ENCODE measurements around the gene TTLL9. TPM values are rescaled to one million over a fixed set of nuclear protein-coding genes. Genes with fewer than 3 reads are reported as not detected.

Gene TTLL9
- total and polyA plus RNA-seq, 10 of the 15 experiments (the other 5 are each of a cell fraction or from before 2014, with no cell fraction given): 0.03 to 0.77 (median 0.11) TPM; not detected in 2

GRCh38 chr20:31864521-31865400, 5.7 kb upstream of the TTLL9 start:
- ChIA-PET SMC1A (ENCODE audit: uncharacterized antibody, unreplicated experiment) (interaction anchor here (0.7 to 1.7 kb wide), 2 partner anchors 10 to 87 kb away, joined by 4 to 7 read pairs; partner anchors contain the start of gene PDRG1), CTCF (interaction anchor here (0.6 to 2.4 kb wide), 3 partner anchors 10 to 227 kb away, joined by 3 to 13 read pairs (median 4); partner anchors contain the start of gene PDRG1), POLR2A (interaction anchor here (0.6 kb wide), 2 partner anchors 59 to 76 kb away, joined by 5 to 7 read pairs; no protein-coding TSS in a partner anchor), RAD21 (ENCODE audit: unreplicated experiment) (no interaction called here)
- intact Hi-C loops (cut with micrococcal nuclease; ENCODE audit: unreplicated experiment): no loop called here
- Histone ChIP-seq H3K4me1 (ENCODE audit: control insufficient read depth, insufficient read depth, low read length) (peaks cover 10% of the 10 kb centered on the region), H3K79me2 (ENCODE audit: control insufficient read depth, insufficient read depth, low read length) (no peaks in the 10 kb centered on the region), H3K27me3 (replicated peaks in 1 of 2; ENCODE audit: control insufficient read depth in 2 of 2, insufficient read depth in 2 of 2, low read length in 1 of 2) (peaks cover 6 to 15% of the 10 kb centered on the region in 2 experiments; a peak in 3 of 4 replicates), H3K4me3 (no peak overlapping the region), H3K9me3 (replicated peaks; ENCODE audit: control insufficient read depth, insufficient read depth, low read length) (no peaks in the 10 kb centered on the region), H3K4me2 (ENCODE audit: control insufficient read depth, insufficient read depth) (no peak overlapping the region), H4K20me1 (ENCODE audit: control insufficient read depth, insufficient read depth) (no peaks in the 10 kb centered on the region), H2AFZ (ENCODE audit: control insufficient read depth, low read depth, low read length) (no peak overlapping the region), H3K9ac (ENCODE audit: control insufficient read depth, insufficient read depth, low read length) (no peak overlapping the region), H3K27ac (ENCODE audit: control insufficient read depth, insufficient read depth) (no peak overlapping the region), H3K36me3 (ENCODE audit: control insufficient read depth in 2 of 2, insufficient read depth in 2 of 2, low read length in 1 of 2) (no peaks in the 10 kb centered on the region)
- no peak for DNase-seq (ENCODE audit: low read depth, low spot score)
- BruUV-seq (replicated peaks): no TSS peak
- no peak for FAIRE-seq
- TF ChIP-seq GABPA (IDR thresholded peaks at IDR 0.05; ENCODE audit: low read depth) (no peak), SIX5 (IDR thresholded peaks at IDR 0.05; ENCODE audit: low read depth, low read length, severe bottlenecking) (no peak)
- ATAC-seq: no peak
- in situ Hi-C loops (cut with MboI): no loop called here
- WGBS (ENCODE audit: insufficient coverage, insufficient replicate concordance, low lambda C conversion rate, missing lambda C conversion rate): 47% methylated on average over 12 of the region's 12 CpGs

- ATAC-seq: no peak
- no peaks in the 10 kb centered on the region for H3K79me2 ChIP-seq (ENCODE audit: control insufficient read depth, insufficient read depth, low read length)
- H3K4me1 ChIP-seq (ENCODE audit: control insufficient read depth, insufficient read depth, low read length): peaks cover 14% of the 10 kb centered on the region
- no peak overlapping the region for H3K27ac ChIP-seq (ENCODE audit: control insufficient read depth, insufficient read depth)
- DNase-seq (ENCODE audit: low read depth, low spot score): no peak
- no peak overlapping the region for H2AFZ ChIP-seq (ENCODE audit: control insufficient read depth, low read depth, low read length)
- POLR2A ChIA-PET: no interaction called here
- H3K27me3 ChIP-seq (replicated peaks in 1 of 2; ENCODE audit: control insufficient read depth in 2 of 2, insufficient read depth in 2 of 2, low read length in 1 of 2): peaks cover 6 to 16% of the 10 kb centered on the region in 2 experiments
- H3K36me3 ChIP-seq (ENCODE audit: control insufficient read depth in 2 of 2, insufficient read depth in 2 of 2, low read length in 1 of 2): no peaks in the 10 kb centered on the region
- CTCF ChIA-PET: interaction anchor here (3.3 kb wide), 1 partner anchor 12 kb away, joined by 22 read pairs; no protein-coding TSS in a partner anchor
- H3K9me3 ChIP-seq (replicated peaks; ENCODE audit: control insufficient read depth, insufficient read depth, low read length): no peaks in the 10 kb centered on the region
- no peak overlapping the region for H3K9ac ChIP-seq (ENCODE audit: control insufficient read depth, insufficient read depth, low read length)
- 61% methylated on average over 3 of the region's 3 CpGs for WGBS (ENCODE audit: insufficient coverage, insufficient replicate concordance, low lambda C conversion rate, missing lambda C conversion rate)
- H4K20me1 ChIP-seq (ENCODE audit: control insufficient read depth, insufficient read depth): no peaks in the 10 kb centered on the region
- intact Hi-C loops (cut with micrococcal nuclease; ENCODE audit: unreplicated experiment): no loop called here
- SMC1A ChIA-PET (ENCODE audit: uncharacterized antibody, unreplicated experiment): no interaction called here
- no peak overlapping the region for H3K4me2 ChIP-seq (ENCODE audit: control insufficient read depth, insufficient read depth)
- FAIRE-seq: no peak
- no peak overlapping the region for H3K4me3 ChIP-seq
- BruUV-seq (replicated peaks): no TSS peak
- RAD21 ChIA-PET (ENCODE audit: unreplicated experiment): no interaction called here
- in situ Hi-C loops (cut with MboI): no loop called here
- no peak for TF ChIP-seq GABPA (IDR thresholded peaks at IDR 0.05; ENCODE audit: low read depth)
- TF ChIP-seq DPF2 (IDR thresholded peaks at IDR 0.05): no peak
- no peak for TF ChIP-seq MYB (IDR thresholded peaks at IDR 0.05; ENCODE audit: borderline replicate concordance, low read depth, low read length)
- TF ChIP-seq IRF3 (IDR thresholded peaks at IDR 0.05): no peak
- no peak for TF ChIP-seq ATF7 (IDR thresholded peaks at IDR 0.05; ENCODE audit: low read depth)
- TF ChIP-seq RAD21 (IDR thresholded peaks at IDR 0.05; ENCODE audit: insufficient read depth, low read depth, low read length): no peak
- TF ChIP-seq PKNOX1 (IDR thresholded peaks at IDR 0.05): no peak
- TF ChIP-seq POLR2AphosphoS5 (IDR thresholded peaks at IDR 0.05; ENCODE audit: low read length): no peak
- TF ChIP-seq TAF1 (IDR thresholded peaks at IDR 0.05; ENCODE audit: borderline replicate concordance, low read depth, low read length): no peak
Measured at GRCh38 chr20:31866221-31866620, 4.2 kb upstream of the TTLL9 start.
